Rectal smooth muscle tissue (tissue), 1 donor: ENCODE measurements around the gene WDR44.

Experiments
- H3K27ac ChIP-seq: one replicate; pipeline ENCODE4 v1.7.0; 2013; ENCODE audit warnings: low read depth, low read length, inconsistent platforms
- H3K27me3 ChIP-seq: one replicate; pipeline ENCODE4 v1.7.0; 2013; ENCODE audit warnings: low read length; ENCODE audit not compliant: control insufficient read depth, insufficient read depth
- H3K36me3 ChIP-seq: one replicate; pipeline ENCODE4 v1.7.0; 2013; ENCODE audit warnings: low read length; ENCODE audit not compliant: control insufficient read depth, insufficient read depth
- H3K4me1 ChIP-seq: one replicate; pipeline ENCODE4 v1.7.0; 2013; ENCODE audit warnings: low read length; ENCODE audit not compliant: control insufficient read depth, insufficient read depth
- H3K4me3 ChIP-seq: one replicate; pipeline ENCODE4 v1.7.0; 2013; ENCODE audit warnings: low read length
- H3K9ac ChIP-seq: one replicate; pipeline ENCODE4 v1.7.0; 2013; ENCODE audit warnings: low read length

WDR44 gene

GRCh38 chrX:118370921-118371624, 25.2 kb downstream of the WDR44 start:
- no peaks in the 10 kb centered on the region for H3K4me1 ChIP-seq
- H3K4me3 ChIP-seq: no peak overlapping the region
- H3K27ac ChIP-seq: no peak overlapping the region
- H3K9ac ChIP-seq: no peak overlapping the region
- no peaks in the 10 kb centered on the region for H3K27me3 ChIP-seq
- H3K36me3 ChIP-seq: no peaks in the 10 kb centered on the region

- H3K9ac ChIP-seq: no peak overlapping the region
- no peaks in the 10 kb centered on the region for H3K27me3 ChIP-seq
- H3K36me3 ChIP-seq: no peaks in the 10 kb centered on the region
- H3K4me3 ChIP-seq: no peak overlapping the region
- H3K4me1 ChIP-seq: no peaks in the 10 kb centered on the region
- no peak overlapping the region for H3K27ac ChIP-seq
These were observed 27.6 kb downstream of the WDR44 start for GRCh38 chrX:118373538-118373937.

GRCh38 chrX:118383120-118383519, 37.2 kb downstream of the WDR44 start:
- no peak overlapping the region for H3K27ac ChIP-seq
- H3K9ac ChIP-seq: no peak overlapping the region
- H3K4me3 ChIP-seq: no peak overlapping the region
- no peaks in the 10 kb centered on the region for H3K4me1 ChIP-seq
- H3K27me3 ChIP-seq: no peaks in the 10 kb centered on the region
- H3K36me3 ChIP-seq: no peaks in the 10 kb centered on the region

- Histone ChIP-seq H3K36me3 (peaks cover 2% of the 10 kb centered on the region), H3K4me3 (no peak overlapping the region), H3K9ac (no peak overlapping the region), H3K27me3 (no peaks in the 10 kb centered on the region), H3K4me1 (no peaks in the 10 kb centered on the region), H3K27ac (no peak overlapping the region)
These were observed 46.8 kb downstream of the WDR44 start for GRCh38 chrX:118392716-118393115.

GRCh38 chrX:118396113-118396512, 50.2 kb downstream of the WDR44 start:
- no peaks in the 10 kb centered on the region for H3K27me3 ChIP-seq
- H3K36me3 ChIP-seq: peaks cover 2% of the 10 kb centered on the region
- no peak overlapping the region for H3K27ac ChIP-seq
- H3K4me1 ChIP-seq: no peaks in the 10 kb centered on the region
- no peak overlapping the region for H3K9ac ChIP-seq
- H3K4me3 ChIP-seq: no peak overlapping the region

- Histone ChIP-seq H3K27me3 (no peaks in the 10 kb centered on the region), H3K4me1 (peaks cover 3% of the 10 kb centered on the region), H3K36me3 (no peaks in the 10 kb centered on the region), H3K4me3 (no peak overlapping the region), H3K9ac (no peak overlapping the region), H3K27ac (no peak overlapping the region)
These were observed 72.9 kb downstream of the WDR44 start for GRCh38 chrX:118418811-118419251.

- Histone ChIP-seq H3K27ac (peak overlapping the region; percentile 11), H3K36me3 (peaks cover 2% of the 10 kb centered on the region), H3K27me3 (no peaks in the 10 kb centered on the region), H3K4me3 (no peak overlapping the region), H3K9ac (no peak overlapping the region), H3K4me1 (peaks cover 3% of the 10 kb centered on the region)
These were observed 74.6 kb downstream of the WDR44 start for GRCh38 chrX:118420462-118420861.

GRCh38 chrX:118423558-118423957, 77.7 kb downstream of the WDR44 start:
- peaks cover 3% of the 10 kb centered on the region for H3K4me1 ChIP-seq
- H3K9ac ChIP-seq: no peak overlapping the region
- H3K4me3 ChIP-seq: no peak overlapping the region
- peaks cover 2% of the 10 kb centered on the region for H3K36me3 ChIP-seq
- H3K27ac ChIP-seq: no peak overlapping the region
- H3K27me3 ChIP-seq: no peaks in the 10 kb centered on the region

GRCh38 chrX:118432799-118433198, 86.9 kb downstream of the WDR44 start:
- no peak overlapping the region for H3K9ac ChIP-seq

GRCh38 chrX:118437283-118437682, 91.4 kb downstream of the WDR44 start:
- Histone ChIP-seq H3K27ac (no peak overlapping the region), H3K4me1 (no peaks in the 10 kb centered on the region), H3K27me3 (no peaks in the 10 kb centered on the region), H3K9ac (no peak overlapping the region), H3K36me3 (no peaks in the 10 kb centered on the region), H3K4me3 (no peak overlapping the region)

More at GRCh38 chrX:118432799-118433198, 86.9 kb downstream of the WDR44 start:
- Histone ChIP-seq H3K4me1 (no peaks in the 10 kb centered on the region), H3K27ac (no peak overlapping the region), H3K36me3 (no peaks in the 10 kb centered on the region), H3K4me3 (no peak overlapping the region), H3K27me3 (no peaks in the 10 kb centered on the region)

- Histone ChIP-seq H3K4me3 (no peak overlapping the region), H3K27ac (no peak overlapping the region), H3K27me3 (no peaks in the 10 kb centered on the region), H3K36me3 (peaks cover 1% of the 10 kb centered on the region), H3K9ac (no peak overlapping the region), H3K4me1 (no peaks in the 10 kb centered on the region)
These were observed 102.4 kb downstream of the WDR44 start for GRCh38 chrX:118448273-118448783.

GRCh38 chrX:118455013-118455412, 109.1 kb downstream of the WDR44 start:
- Histone ChIP-seq H3K27ac (no peak overlapping the region), H3K4me1 (no peaks in the 10 kb centered on the region), H3K4me3 (no peak overlapping the region), H3K9ac (no peak overlapping the region), H3K27me3 (no peaks in the 10 kb centered on the region), H3K36me3 (no peaks in the 10 kb centered on the region)

- Histone ChIP-seq H3K27ac (no peak overlapping the region), H3K4me1 (no peaks in the 10 kb centered on the region), H3K4me3 (no peak overlapping the region), H3K36me3 (no peaks in the 10 kb centered on the region), H3K27me3 (no peaks in the 10 kb centered on the region), H3K9ac (no peak overlapping the region)
These were observed 113.6 kb downstream of the WDR44 start for GRCh38 chrX:118459494-118459893.
